PC-3 (cell line): ENCODE results near the gene CAMTA1. TPM values are rescaled to one million over a fixed set of nuclear protein-coding genes. Genes with fewer than 3 reads are reported as not detected.

Source experiments
- ATAC-seq: fragments of 200-7000 bp; cut with Tn5 transposase; 2 replicates; pipeline ENCODE4 v1.9.1; 2020; ENCODE audit warnings: mild to moderate bottlenecking, moderate library complexity
- BruUV-seq: library from RNA; stranded (reverse); fragments of 400-500 nt; replicated peaks from 2 replicates; lab custom pipeline; 2021; lab: Mats Ljungman, UMichigan
- CTCF ChIA-PET: fragments of 300-600 bp; sonication (Branson Sonifier 250); formaldehyde crosslinking; loops from one replicate; lab custom pipeline; 2022; ENCODE audit warnings: antibody characterized with exemption; lab: Charles Lee
- POLR2A ChIA-PET: fragments of 300-600 bp; sonication (Branson Sonifier 250); formaldehyde crosslinking; loops from one replicate; lab custom pipeline; 2022; ENCODE audit warnings: antibody characterized with exemption; ENCODE audit not compliant: unreplicated experiment; lab: Charles Lee
- DNase-seq: peaks from one replicate; pipeline ENCODE4 v3.0.0-alpha.2; 2015
- H2AFZ ChIP-seq: fragments of 300-600 bp; sonication (generic); 2 replicates; pipeline ENCODE4 v1.6.0; 2016; ENCODE audit warnings: antibody characterized with exemption, low read length
- H3F3A ChIP-seq: fragments of 300-600 bp; sonication (generic); one replicate; pipeline ENCODE4 v1.6.0; 2017; ENCODE audit warnings: antibody characterized with exemption, low read length, control low read depth, mild to moderate bottlenecking; ENCODE audit not compliant: unreplicated experiment
- H3K27ac ChIP-seq: fragments of 300-600 bp; sonication (generic); 2 replicates; pipeline ENCODE4 v1.5.1; 2016; ENCODE audit warnings: mild to moderate bottlenecking, low read length
- H3K27me3 ChIP-seq: fragments of 300-600 bp; sonication (generic); 2 replicates; pipeline ENCODE4 v1.6.1; 2016; ENCODE audit warnings: low read length, mixed read lengths
- H3K36me3 ChIP-seq: fragments of 300-600 bp; sonication (generic); 2 replicates; pipeline ENCODE4 v1.6.1; 2016; ENCODE audit warnings: low read depth, mixed run types, low read length, mixed read lengths
- H3K4me1 ChIP-seq: fragments of 300-600 bp; sonication (generic); 2 replicates; pipeline ENCODE4 v1.5.1; 2016; ENCODE audit warnings: low read length; ENCODE audit not compliant: insufficient read depth
- H3K4me2 ChIP-seq: fragments of 300-600 bp; sonication (generic); 2 replicates; pipeline ENCODE4 v1.6.0; 2016; ENCODE audit warnings: low read length
- H3K4me3 ChIP-seq: fragments of 300-600 bp; sonication (generic); 2 replicates; pipeline ENCODE4 v1.5.1; 2016; ENCODE audit warnings: mild to moderate bottlenecking, low read length, mixed read lengths
- H3K79me2 ChIP-seq: fragments of 300-600 bp; sonication (generic); 2 replicates; pipeline ENCODE4 v1.6.1; 2017; ENCODE audit warnings: low read length, mixed read lengths
- H3K9ac ChIP-seq: fragments of 300-600 bp; sonication (generic); 2 replicates; pipeline ENCODE4 v1.6.0; 2016; ENCODE audit warnings: mild to moderate bottlenecking, low read length
- H3K9me2 ChIP-seq: fragments of 300-600 bp; sonication (generic); replicated peaks from 2 replicates; pipeline ENCODE4 v1.6.1; 2016; ENCODE audit warnings: mixed run types, low read length, mixed read lengths
- H3K9me3 ChIP-seq: fragments of 300-600 bp; sonication (generic); 2 replicates; pipeline ENCODE4 v1.6.1; 2016; ENCODE audit warnings: low read length, mixed read lengths
- H4K20me1 ChIP-seq: fragments of 300-600 bp; sonication (generic); 2 replicates; pipeline ENCODE4 v1.6.1; 2016; ENCODE audit warnings: low read length, mixed read lengths
- EZH2 ChIP-seq: fragments of 300-600 bp; sonication (generic); IDR thresholded peaks from one replicate; pipeline ENCODE4 v1.6.1; 2017; ENCODE audit warnings: antibody characterized with exemption, mild to moderate bottlenecking, low read length; ENCODE audit not compliant: unreplicated experiment
- EZH2phosphoT487 ChIP-seq: fragments of 300-600 bp; sonication (generic); IDR thresholded peaks from 2 replicates; pipeline ENCODE4 v1.6.1; 2018; ENCODE audit warnings: mild to moderate bottlenecking, antibody characterized with exemption, low read length, borderline replicate concordance
- intact Hi-C: fragments of 100-400 bp; cut with micrococcal nuclease; formaldehyde crosslinking; loops from 2 replicates; pipeline ENCODE4 v1.9.0; 2023
- total RNA-seq: library from RNA; depleted of rRNA; stranded (reverse); fragments of >200 nt; gene quantifications from 2 replicates; pipeline ENCODE4 v1.2.3, GENCODE V29; 2014
- TF ChIP-seq, protein P1 (sequence below): fragments of 300-600 bp; sonication (generic); conservative IDR thresholded peaks from 2 replicates; pipeline ENCODE4 v1.5.1; 2017; ENCODE audit warnings: antibody characterized with exemption, low read depth, mild to moderate bottlenecking, low read length

CAMTA1 gene
- total RNA-seq, 1 experiment from 2014 or later: 40.8 TPM

DNA sequence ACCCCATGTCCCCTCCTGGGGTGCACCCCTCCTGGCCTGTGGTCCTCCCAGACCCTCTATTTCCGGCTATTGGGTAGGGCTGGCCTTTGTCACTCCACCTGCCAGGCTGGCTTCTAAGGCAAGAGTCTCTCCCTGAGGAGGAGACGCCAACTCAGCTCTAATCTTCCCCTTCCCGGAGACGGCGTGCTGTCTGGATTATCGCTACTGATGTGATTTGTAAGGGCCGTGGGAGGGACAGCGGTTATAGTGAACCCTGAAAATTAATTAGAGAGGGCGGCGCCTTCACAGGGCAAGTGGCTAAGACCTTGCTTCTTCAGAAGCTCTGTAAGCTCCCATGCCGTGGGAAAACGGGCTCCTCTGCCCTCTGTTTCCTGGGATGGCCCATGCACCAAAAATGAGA is 778.9 kb downstream of the CAMTA1 start:
- ChIA-PET POLR2A (no interaction called here), CTCF (no interaction called here)
- no peak for DNase-seq
- no peak for ATAC-seq
- intact Hi-C loops: no loop called here
- H3K27ac ChIP-seq: no peak overlapping the region
- no peaks in the 10 kb centered on the region for H3K9me3 ChIP-seq
- TF ChIP-seq EZH2 (no peak), EZH2phosphoT487 (no peak)
- TF ChIP-seq, protein P1, sequence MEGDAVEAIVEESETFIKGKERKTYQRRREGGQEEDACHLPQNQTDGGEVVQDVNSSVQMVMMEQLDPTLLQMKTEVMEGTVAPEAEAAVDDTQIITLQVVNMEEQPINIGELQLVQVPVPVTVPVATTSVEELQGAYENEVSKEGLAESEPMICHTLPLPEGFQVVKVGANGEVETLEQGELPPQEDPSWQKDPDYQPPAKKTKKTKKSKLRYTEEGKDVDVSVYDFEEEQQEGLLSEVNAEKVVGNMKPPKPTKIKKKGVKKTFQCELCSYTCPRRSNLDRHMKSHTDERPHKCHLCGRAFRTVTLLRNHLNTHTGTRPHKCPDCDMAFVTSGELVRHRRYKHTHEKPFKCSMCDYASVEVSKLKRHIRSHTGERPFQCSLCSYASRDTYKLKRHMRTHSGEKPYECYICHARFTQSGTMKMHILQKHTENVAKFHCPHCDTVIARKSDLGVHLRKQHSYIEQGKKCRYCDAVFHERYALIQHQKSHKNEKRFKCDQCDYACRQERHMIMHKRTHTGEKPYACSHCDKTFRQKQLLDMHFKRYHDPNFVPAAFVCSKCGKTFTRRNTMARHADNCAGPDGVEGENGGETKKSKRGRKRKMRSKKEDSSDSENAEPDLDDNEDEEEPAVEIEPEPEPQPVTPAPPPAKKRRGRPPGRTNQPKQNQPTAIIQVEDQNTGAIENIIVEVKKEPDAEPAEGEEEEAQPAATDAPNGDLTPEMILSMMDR: no peak
- no peak overlapping the region for H3K4me2 ChIP-seq
- peaks cover 41% of the 10 kb centered on the region for H3K27me3 ChIP-seq
- no peaks in the 10 kb centered on the region for H3K36me3 ChIP-seq
- H3K9me2 ChIP-seq: no peaks in the 10 kb centered on the region
- no TSS peak for BruUV-seq
- no peaks in the 10 kb centered on the region for H4K20me1 ChIP-seq
- H3K4me1 ChIP-seq: no peaks in the 10 kb centered on the region
- no peaks in the 10 kb centered on the region for H3F3A ChIP-seq
- no peak overlapping the region for H2AFZ ChIP-seq
- H3K4me3 ChIP-seq: no peak overlapping the region
- no peaks in the 10 kb centered on the region for H3K79me2 ChIP-seq
- H3K9ac ChIP-seq: no peak overlapping the region

DNA sequence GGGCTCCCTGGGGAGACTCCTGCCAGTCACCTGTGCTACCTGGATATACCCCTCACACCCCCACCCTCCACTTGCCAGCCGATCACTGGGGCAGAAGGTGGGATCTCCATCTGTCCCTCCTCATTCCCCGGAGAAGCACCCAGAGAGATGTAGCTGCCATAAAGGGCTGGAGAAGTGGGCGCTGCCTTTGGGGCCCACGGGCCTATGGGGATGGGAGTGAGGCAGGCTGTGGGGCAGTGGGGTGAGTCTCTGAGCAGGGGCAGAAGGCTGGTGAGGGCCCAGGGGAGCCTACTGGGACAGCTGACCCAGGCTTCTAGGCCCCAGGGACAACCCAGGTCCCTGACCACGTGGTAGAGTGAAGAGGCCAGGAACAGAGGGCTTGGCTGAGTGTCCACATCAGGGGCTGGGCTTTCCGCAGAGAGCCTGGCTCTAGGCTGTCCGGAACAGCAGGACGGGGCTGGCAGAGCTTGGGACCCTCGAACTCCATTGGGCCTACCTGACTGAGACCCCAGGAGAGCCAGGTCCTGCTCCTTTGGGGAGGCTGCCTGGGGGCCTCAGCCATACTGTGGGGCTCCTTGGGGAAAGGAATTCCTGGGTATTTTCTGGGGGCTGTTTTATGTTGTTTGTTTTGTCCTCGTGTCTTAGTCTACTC is 780.0 kb downstream of the CAMTA1 start:
- Histone ChIP-seq H3F3A (no peaks in the 10 kb centered on the region), H3K79me2 (no peaks in the 10 kb centered on the region), H3K36me3 (no peaks in the 10 kb centered on the region), H3K9me2 (no peaks in the 10 kb centered on the region), H2AFZ (no peak overlapping the region), H3K9me3 (no peaks in the 10 kb centered on the region), H3K9ac (no peak overlapping the region), H3K27me3 (peaks cover 31% of the 10 kb centered on the region; the same call in 1 of the 2 replicates), H3K27ac (no peak overlapping the region), H3K4me2 (no peak overlapping the region), H4K20me1 (no peaks in the 10 kb centered on the region), H3K4me1 (no peaks in the 10 kb centered on the region), H3K4me3 (no peak overlapping the region)
- intact Hi-C loops: no loop called here
- DNase-seq (no peak), ATAC-seq (no peak)
- CTCF ChIA-PET: no interaction called here
- no TSS peak for BruUV-seq
- POLR2A ChIA-PET: no interaction called here
- TF ChIP-seq EZH2: no peak
- TF ChIP-seq, protein P1: no peak
- TF ChIP-seq EZH2phosphoT487: no peak
